ENCODE data around the gene FBLN1.
A peak's percentile ranks its signal among the peaks of the same experiment; 100 is the strongest.

Gene FBLN1

GRCh38 chr22:45504373-45505341, 2.0 kb downstream of the FBLN1 start:
- no peak for DNase-seq (ENCODE audit: low spot score)

- no peak for DNase-seq (ENCODE audit: low spot score)
Observed at GRCh38 chr22:45505991-45506747, 3.5 kb downstream of the FBLN1 start.

- DNase-seq (ENCODE audit: low spot score), result no peak
Observed at GRCh38 chr22:45506816-45507360, 4.2 kb downstream of the FBLN1 start.

- no peak for DNase-seq (ENCODE audit: low spot score)
Observed at GRCh38 chr22:45507798-45508197, 5.1 kb downstream of the FBLN1 start.

- no peak for DNase-seq (ENCODE audit: low spot score)
Observed at GRCh38 chr22:45508814-45509213, 6.1 kb downstream of the FBLN1 start.

GRCh38 chr22:45510376-45511232, 7.9 kb downstream of the FBLN1 start:
- no peak for DNase-seq (ENCODE audit: low spot score)

GRCh38 chr22:45511847-45512261, 9.2 kb downstream of the FBLN1 start:
- no peak for DNase-seq (ENCODE audit: low spot score)

- DNase-seq (ENCODE audit: low spot score), result no peak
Observed at GRCh38 chr22:45512363-45512762, 9.7 kb downstream of the FBLN1 start.

GRCh38 chr22:45515676-45516075, 13.0 kb downstream of the FBLN1 start:
- DNase-seq (ENCODE audit: low spot score), result no peak

- DNase-seq (ENCODE audit: low spot score), result no peak
Observed at GRCh38 chr22:45516163-45516562, 13.5 kb downstream of the FBLN1 start.

GRCh38 chr22:45516923-45517675, 14.4 kb downstream of the FBLN1 start:
- peak; percentile 5 for DNase-seq (ENCODE audit: low spot score)

GRCh38 chr22:45518136-45518535, 15.5 kb downstream of the FBLN1 start:
- DNase-seq (ENCODE audit: low spot score), result no peak

- peak; percentile 17 for DNase-seq (ENCODE audit: low spot score)
Observed at GRCh38 chr22:45518580-45518991, 15.9 kb downstream of the FBLN1 start.

- peak; percentile 50 for DNase-seq (ENCODE audit: low spot score)
Observed at GRCh38 chr22:45521178-45521577, 18.5 kb downstream of the FBLN1 start.

- DNase-seq (ENCODE audit: low spot score), result no peak
Observed at GRCh38 chr22:45522462-45522861, 19.8 kb downstream of the FBLN1 start.

GRCh38 chr22:45524157-45524556, 21.5 kb downstream of the FBLN1 start:
- DNase-seq (ENCODE audit: low spot score), result no peak

GRCh38 chr22:45524966-45525365, 22.3 kb downstream of the FBLN1 start:
- DNase-seq (ENCODE audit: low spot score), result no peak

GRCh38 chr22:45525480-45525879, 22.8 kb downstream of the FBLN1 start:
- no peak for DNase-seq (ENCODE audit: low spot score)

- DNase-seq (ENCODE audit: low spot score), result no peak
Observed at GRCh38 chr22:45526281-45526680, 23.6 kb downstream of the FBLN1 start.

GRCh38 chr22:45526768-45527360, 24.2 kb downstream of the FBLN1 start:
- no peak for DNase-seq (ENCODE audit: low spot score)

GRCh38 chr22:45527456-45527855, 24.8 kb downstream of the FBLN1 start:
- no peak for DNase-seq (ENCODE audit: low spot score)

Data from LoVo (cell line).